ENCODE results near the gene SBF1. TPM values are rescaled to one million over a fixed set of nuclear protein-coding genes. Genes with fewer than 3 reads are reported as not detected.

Gene SBF1
- total RNA-seq, 1 donor from 2014 or later, result 104 TPM

DNA sequence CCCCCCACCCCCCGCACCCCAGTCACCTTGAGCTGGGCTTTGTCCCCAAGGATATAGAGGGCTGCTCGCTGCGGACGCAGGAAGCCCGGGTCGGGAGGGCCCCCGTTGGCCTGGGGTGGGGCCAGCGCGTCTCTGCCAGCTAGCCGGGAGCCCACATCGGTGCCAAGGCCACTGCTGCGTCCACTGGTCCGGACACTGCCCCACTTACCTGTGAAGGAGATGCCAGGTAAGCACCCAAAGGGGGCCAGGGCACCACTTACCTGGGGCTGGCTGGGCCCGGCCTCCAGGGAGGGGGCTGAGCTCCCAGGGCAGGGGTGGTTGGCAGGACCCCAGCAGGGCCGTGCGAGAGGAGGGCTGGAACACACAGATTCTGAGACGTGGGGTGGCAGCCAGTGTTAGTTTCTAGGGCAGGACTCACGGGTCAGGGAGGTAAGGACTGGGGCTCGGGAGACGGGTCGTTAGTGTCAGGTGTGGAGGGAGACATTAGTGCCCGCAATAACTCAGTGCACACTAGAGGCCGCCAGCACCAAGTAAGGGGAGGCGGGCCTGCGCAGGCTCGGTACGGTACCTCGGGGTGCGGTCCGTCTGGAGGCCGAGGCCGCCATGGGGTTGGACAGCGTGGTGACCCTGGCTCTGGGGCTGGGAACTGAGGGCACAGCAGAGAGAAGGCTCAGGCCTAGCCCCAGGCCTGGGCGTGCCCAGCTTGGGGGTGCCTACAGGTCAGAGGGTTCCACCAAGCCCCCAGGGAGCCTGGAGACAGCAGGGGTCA lies 18.2 kb downstream of the SBF1 start:
- H3K27ac Mint-ChIP-seq (ENCODE audit: unreplicated experiment), result no peak overlapping the region
- H3K4me1 Mint-ChIP-seq (ENCODE audit: low read depth), result no peaks in the 10 kb centered on the region
- H3K9me3 Mint-ChIP-seq (ENCODE audit: low read depth), result no peaks in the 10 kb centered on the region
- no peaks in the 10 kb centered on the region for H3K27me3 Mint-ChIP-seq (ENCODE audit: low read depth)
- DNase-seq (ENCODE audit: low spot score), result no peak
- TF ChIP-seq, protein P1, sequence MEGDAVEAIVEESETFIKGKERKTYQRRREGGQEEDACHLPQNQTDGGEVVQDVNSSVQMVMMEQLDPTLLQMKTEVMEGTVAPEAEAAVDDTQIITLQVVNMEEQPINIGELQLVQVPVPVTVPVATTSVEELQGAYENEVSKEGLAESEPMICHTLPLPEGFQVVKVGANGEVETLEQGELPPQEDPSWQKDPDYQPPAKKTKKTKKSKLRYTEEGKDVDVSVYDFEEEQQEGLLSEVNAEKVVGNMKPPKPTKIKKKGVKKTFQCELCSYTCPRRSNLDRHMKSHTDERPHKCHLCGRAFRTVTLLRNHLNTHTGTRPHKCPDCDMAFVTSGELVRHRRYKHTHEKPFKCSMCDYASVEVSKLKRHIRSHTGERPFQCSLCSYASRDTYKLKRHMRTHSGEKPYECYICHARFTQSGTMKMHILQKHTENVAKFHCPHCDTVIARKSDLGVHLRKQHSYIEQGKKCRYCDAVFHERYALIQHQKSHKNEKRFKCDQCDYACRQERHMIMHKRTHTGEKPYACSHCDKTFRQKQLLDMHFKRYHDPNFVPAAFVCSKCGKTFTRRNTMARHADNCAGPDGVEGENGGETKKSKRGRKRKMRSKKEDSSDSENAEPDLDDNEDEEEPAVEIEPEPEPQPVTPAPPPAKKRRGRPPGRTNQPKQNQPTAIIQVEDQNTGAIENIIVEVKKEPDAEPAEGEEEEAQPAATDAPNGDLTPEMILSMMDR (IDR thresholded peaks at IDR 0.05), result peak; percentile 53
- H3K4me3 Mint-ChIP-seq (ENCODE audit: unreplicated experiment), result no peak overlapping the region
- peaks cover 24% of the 10 kb centered on the region for H3K36me3 Mint-ChIP-seq (ENCODE audit: low read depth)

DNA sequence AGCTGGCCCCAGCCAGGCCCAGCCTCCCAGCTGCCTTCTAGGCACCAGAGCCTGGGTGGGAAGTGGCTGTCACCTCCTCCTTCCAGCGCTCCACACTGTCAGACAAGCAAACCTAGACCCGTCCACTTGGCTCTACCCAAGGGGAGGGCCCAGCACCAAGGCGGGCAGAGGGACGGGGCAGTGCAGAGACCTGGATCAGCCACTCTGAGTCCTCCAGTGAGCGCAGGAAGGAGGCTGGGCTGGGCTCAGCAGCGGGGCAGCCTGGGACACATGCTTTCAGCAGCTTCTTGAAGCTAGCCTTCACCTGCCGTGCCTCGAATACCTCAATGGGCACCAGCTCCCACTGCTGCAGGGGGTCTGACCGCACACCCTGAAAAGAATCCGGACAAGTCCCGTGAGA lies 18.8 kb downstream of the SBF1 start:
- Mint-ChIP-seq H3K9me3 (ENCODE audit: low read depth) (no peaks in the 10 kb centered on the region), H3K36me3 (ENCODE audit: low read depth) (peaks cover 26% of the 10 kb centered on the region), H3K27ac (ENCODE audit: unreplicated experiment) (no peak overlapping the region), H3K4me3 (ENCODE audit: unreplicated experiment) (no peak overlapping the region), H3K4me1 (ENCODE audit: low read depth) (no peaks in the 10 kb centered on the region), H3K27me3 (ENCODE audit: low read depth) (no peaks in the 10 kb centered on the region)
- TF ChIP-seq, protein P1 (IDR thresholded peaks at IDR 0.05), result no peak
- DNase-seq (ENCODE audit: low spot score), result no peak

DNA sequence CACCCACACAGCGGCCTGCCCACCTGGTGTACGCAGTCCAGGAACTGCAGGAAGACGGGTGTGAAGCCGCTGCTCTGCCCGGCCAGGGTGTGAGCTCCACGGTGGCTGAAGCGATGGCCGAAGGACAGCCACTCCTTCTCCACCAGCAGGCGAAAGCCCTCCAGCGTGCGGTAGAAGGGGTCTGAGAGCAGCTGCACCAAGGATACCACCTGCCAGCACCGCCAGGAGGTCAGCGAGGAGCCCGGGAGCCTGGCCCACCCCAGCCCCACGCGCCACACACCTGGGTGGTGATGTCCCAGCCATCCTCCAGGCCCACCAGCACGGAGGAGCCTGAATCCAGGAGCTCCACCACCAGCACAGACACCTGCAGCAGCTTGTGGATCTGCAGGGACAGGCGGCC lies 19.6 kb downstream of the SBF1 start:
- Mint-ChIP-seq H3K4me3 (ENCODE audit: unreplicated experiment) (no peak overlapping the region), H3K27me3 (ENCODE audit: low read depth) (no peaks in the 10 kb centered on the region), H3K4me1 (ENCODE audit: low read depth) (no peaks in the 10 kb centered on the region), H3K27ac (ENCODE audit: unreplicated experiment) (no peak overlapping the region), H3K36me3 (ENCODE audit: low read depth) (peaks cover 25% of the 10 kb centered on the region), H3K9me3 (ENCODE audit: low read depth) (no peaks in the 10 kb centered on the region)
- TF ChIP-seq, protein P1 (IDR thresholded peaks at IDR 0.05), result no peak
- no peak for DNase-seq (ENCODE audit: low spot score)

DNA sequence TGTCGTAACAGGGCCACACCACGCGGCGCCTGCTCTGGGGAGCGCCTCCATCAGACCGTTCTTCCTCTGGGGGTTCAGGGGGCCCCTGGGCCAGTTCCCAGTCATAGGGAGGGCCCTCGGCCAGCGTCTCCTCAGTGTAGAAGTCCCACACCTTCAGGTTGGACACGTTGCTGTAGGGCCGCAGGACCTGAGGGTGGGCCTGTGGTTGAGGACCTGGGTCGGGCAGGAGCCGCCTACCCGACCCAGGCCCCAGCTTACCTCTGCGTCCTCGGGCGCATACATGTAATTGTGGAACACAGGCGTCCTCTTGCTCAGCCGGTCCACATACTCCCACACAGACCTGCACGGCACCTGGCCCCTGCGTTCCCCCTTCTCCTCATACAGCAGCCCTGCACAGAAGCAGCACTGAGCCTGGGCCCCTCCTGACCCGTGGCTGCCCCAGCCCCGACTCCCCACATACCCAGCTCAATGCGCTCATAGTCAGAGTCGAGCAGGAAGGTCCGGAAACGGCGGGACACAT lies 20.2 kb downstream of the SBF1 start:
- no peaks in the 10 kb centered on the region for H3K27me3 Mint-ChIP-seq (ENCODE audit: low read depth)

DNA sequence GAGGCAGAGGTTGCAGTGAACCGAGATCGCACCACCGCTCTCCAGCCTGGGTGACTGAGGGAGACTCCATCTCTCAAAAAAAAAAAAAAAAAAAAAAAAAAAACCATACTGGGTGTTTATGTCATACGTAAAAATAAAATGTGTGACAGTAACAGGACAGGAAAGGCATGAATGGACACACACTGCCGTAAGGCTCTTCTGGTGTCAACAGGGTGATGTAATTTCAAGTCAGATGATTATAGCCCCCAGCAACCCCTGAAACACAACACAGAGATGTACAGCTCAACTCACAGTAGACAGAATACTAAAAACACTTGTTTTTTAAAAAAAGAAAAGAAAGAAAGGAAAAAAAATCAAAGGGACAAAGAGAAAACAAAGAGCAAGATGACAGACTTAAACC lies 22.2 kb downstream of the SBF1 start:
- Mint-ChIP-seq H3K9me3 (ENCODE audit: low read depth) (no peaks in the 10 kb centered on the region), H3K4me3 (ENCODE audit: unreplicated experiment) (no peak overlapping the region), H3K27me3 (ENCODE audit: low read depth) (no peaks in the 10 kb centered on the region), H3K4me1 (ENCODE audit: low read depth) (no peaks in the 10 kb centered on the region), H3K36me3 (ENCODE audit: low read depth) (peaks cover 28% of the 10 kb centered on the region), H3K27ac (ENCODE audit: unreplicated experiment) (peak overlapping the region; percentile 71)
- DNase-seq (ENCODE audit: low spot score), result no peak
- TF ChIP-seq, protein P1 (IDR thresholded peaks at IDR 0.05), result no peak

More for the DNA sequence above, 20.2 kb downstream of the SBF1 start:
- no peak for DNase-seq (ENCODE audit: low spot score)
- TF ChIP-seq, protein P1 (IDR thresholded peaks at IDR 0.05), result no peak
- Mint-ChIP-seq H3K9me3 (ENCODE audit: low read depth) (no peaks in the 10 kb centered on the region), H3K4me3 (ENCODE audit: unreplicated experiment) (no peak overlapping the region), H3K27ac (ENCODE audit: unreplicated experiment) (no peak overlapping the region), H3K4me1 (ENCODE audit: low read depth) (no peaks in the 10 kb centered on the region), H3K36me3 (ENCODE audit: low read depth) (peaks cover 26% of the 10 kb centered on the region)

Measured in chondrocyte (in vitro differentiated cells).